WTC11 (cell line): Measurements from ENCODE around the gene RAD9A. TPM values are rescaled to one million over a fixed set of nuclear protein-coding genes. Genes with fewer than 3 reads are reported as not detected.

Experiments used
- ATAC-seq: fragments of 200-7000 bp; cut with Tn5 transposase; 2 replicates; pipeline ENCODE4 v1.10.0; 2021; ENCODE audit warnings: mild to moderate bottlenecking, moderate library complexity
- CTCF ChIA-PET: fragments of 300-600 bp; sonication (Branson Sonifier 250); formaldehyde crosslinking; loops from one replicate; lab custom pipeline; 2021; ENCODE audit warnings: antibody characterized with exemption; lab: Charles Lee
- POLR2A ChIA-PET: fragments of 350-600 bp; sonication (Branson Sonifier 250); formaldehyde crosslinking; loops from one replicate; lab custom pipeline; 2021; ENCODE audit warnings: antibody characterized with exemption; lab: Charles Lee
- DNase-seq: peaks from one replicate; pipeline ENCODE4 v3.0.0; 2021; ENCODE audit warnings: low spot score
- H3K27ac Mint-ChIP-seq: 2 replicates; pipeline ENCODE4 v1.8.0; 2021; ENCODE audit warnings: mixed read lengths
- H3K27me3 Mint-ChIP-seq: 2 replicates; pipeline ENCODE4 v1.8.0; 2021; ENCODE audit warnings: low read depth, mild to moderate bottlenecking, moderate library complexity, mixed read lengths
- H3K36me3 Mint-ChIP-seq: 2 replicates; pipeline ENCODE4 v1.8.0; 2021; ENCODE audit warnings: mixed read lengths
- H3K4me1 Mint-ChIP-seq: 2 replicates; pipeline ENCODE4 v1.8.0; 2022; ENCODE audit warnings: mixed read lengths
- H3K4me3 Mint-ChIP-seq: 2 replicates; pipeline ENCODE4 v1.8.0; 2021; ENCODE audit warnings: mild to moderate bottlenecking, moderate library complexity, mixed read lengths
- H3K9me3 Mint-ChIP-seq: 2 replicates; pipeline ENCODE4 v1.8.0; 2021; ENCODE audit warnings: mixed read lengths
- ATF6 ChIP-seq: sonication (generic); formaldehyde crosslinking; IDR thresholded peaks from 2 replicates; pipeline ENCODE4 v1.8.1; 2023; ENCODE audit warnings: mild to moderate bottlenecking, missing genetic modification reagents
- E2F5 ChIP-seq: sonication (generic); formaldehyde crosslinking; IDR thresholded peaks from 2 replicates; pipeline ENCODE4 v1.8.1; 2022; ENCODE audit warnings: mild to moderate bottlenecking, moderate library complexity, missing genetic modification reagents
- EMX1 ChIP-seq: fragments of 250-450 bp; sonication (Bioruptor Pico); IDR thresholded peaks from 2 replicates; pipeline ENCODE4 v1.8.0; 2021; ENCODE audit warnings: mild to moderate bottlenecking
- ERG ChIP-seq: fragments of 250-450 bp; sonication (Bioruptor Pico); IDR thresholded peaks from 2 replicates; pipeline ENCODE4 v1.8.0; 2021; ENCODE audit warnings: mild to moderate bottlenecking
- ETV6 ChIP-seq: sonication (generic); formaldehyde crosslinking; IDR thresholded peaks from 2 replicates; pipeline ENCODE4 v1.8.1; 2022; ENCODE audit warnings: mild to moderate bottlenecking, missing genetic modification reagents
- IRF1 ChIP-seq: sonication (generic); formaldehyde crosslinking; IDR thresholded peaks from 2 replicates; pipeline ENCODE4 v1.8.0; 2023; ENCODE audit warnings: missing genetic modification reagents
- MXD4 ChIP-seq: fragments of 250-450 bp; sonication (Bioruptor Pico); IDR thresholded peaks from 2 replicates; pipeline ENCODE4 v1.8.0; 2021; ENCODE audit warnings: mild to moderate bottlenecking, moderate library complexity, borderline replicate concordance
- MYBL2 ChIP-seq: sonication (generic); formaldehyde crosslinking; IDR thresholded peaks from 2 replicates; pipeline ENCODE4 v1.8.1; 2023; ENCODE audit warnings: mild to moderate bottlenecking, moderate library complexity, missing genetic modification reagents
- NR3C1 ChIP-seq: sonication (generic); formaldehyde crosslinking; conservative IDR thresholded peaks from 2 replicates; pipeline ENCODE4 v1.8.1; 2023; ENCODE audit warnings: low read depth, mild to moderate bottlenecking, missing genetic modification reagents
- OVOL2 ChIP-seq: fragments of 250-450 bp; sonication (Bioruptor Pico); IDR thresholded peaks from 2 replicates; pipeline ENCODE4 v1.9.0; 2021; ENCODE audit warnings: mild to moderate bottlenecking, borderline replicate concordance
- RELA ChIP-seq: sonication (generic); formaldehyde crosslinking; IDR thresholded peaks from 2 replicates; pipeline ENCODE4 v1.8.1; 2022; ENCODE audit warnings: missing genetic modification reagents, mild to moderate bottlenecking, borderline replicate concordance
- RORB ChIP-seq: fragments of 250-450 bp; sonication (Bioruptor Pico); IDR thresholded peaks from 2 replicates; pipeline ENCODE4 v1.9.0; 2021; ENCODE audit warnings: mild to moderate bottlenecking
- SMAD3 ChIP-seq: sonication (generic); formaldehyde crosslinking; IDR thresholded peaks from 2 replicates; pipeline ENCODE4 v1.8.0; 2022; ENCODE audit warnings: missing genetic modification reagents, mild to moderate bottlenecking, borderline replicate concordance
- SMAD4 ChIP-seq: sonication (generic); formaldehyde crosslinking; IDR thresholded peaks from 2 replicates; pipeline ENCODE4 v1.8.0; 2022; ENCODE audit warnings: mild to moderate bottlenecking, missing genetic modification reagents
- SP1 ChIP-seq: sonication (generic); formaldehyde crosslinking; conservative IDR thresholded peaks from 2 replicates; pipeline ENCODE4 v1.8.1; 2022; ENCODE audit warnings: missing genetic modification reagents
- ZNF121 ChIP-seq: sonication (generic); formaldehyde crosslinking; IDR thresholded peaks from 2 replicates; pipeline ENCODE4 v1.8.0; 2023; ENCODE audit warnings: missing genetic modification reagents
- ZNF138 ChIP-seq: sonication (generic); formaldehyde crosslinking; conservative IDR thresholded peaks from 2 replicates; pipeline ENCODE4 v1.8.1; 2022; ENCODE audit warnings: mild to moderate bottlenecking, moderate library complexity, missing genetic modification reagents
- ZNF263 ChIP-seq: sonication (generic); formaldehyde crosslinking; IDR thresholded peaks from 2 replicates; pipeline ENCODE4 v1.8.1; 2022; ENCODE audit warnings: low read depth, mild to moderate bottlenecking, moderate library complexity, missing genetic modification reagents
- ZNF416 ChIP-seq: fragments of 250-450 bp; sonication (Bioruptor Pico); IDR thresholded peaks from 2 replicates; pipeline ENCODE4 v1.9.0; 2021; ENCODE audit warnings: mild to moderate bottlenecking, inconsistent platforms
- ZNF423 ChIP-seq: fragments of 250-450 bp; sonication (Bioruptor Pico); IDR thresholded peaks from 2 replicates; pipeline ENCODE4 v2.1.2; 2022; ENCODE audit warnings: mild to moderate bottlenecking, moderate library complexity
- ZNF532 ChIP-seq: fragments of 250-450 bp; sonication (Bioruptor Pico); IDR thresholded peaks from 2 replicates; pipeline ENCODE4 v1.9.0; 2021; ENCODE audit warnings: mild to moderate bottlenecking, borderline replicate concordance
- total RNA-seq: library from RNA; stranded (reverse); gene quantifications from 3 replicates; pipeline ENCODE4 v1.2.3, GENCODE V29; 2021
- TF ChIP-seq, protein P1 (sequence below): sonication (generic); formaldehyde crosslinking; IDR thresholded peaks from 2 replicates; pipeline ENCODE4 v1.8.1; 2022; ENCODE audit warnings: missing genetic modification reagents, borderline replicate concordance
- TF ChIP-seq, protein P2 (sequence below): sonication (generic); formaldehyde crosslinking; IDR thresholded peaks from 2 replicates; pipeline ENCODE4 v1.8.1; 2023; ENCODE audit warnings: mild to moderate bottlenecking, missing genetic modification reagents
- TF ChIP-seq, protein P3 (sequence below): fragments of 250-450 bp; sonication (Bioruptor Pico); IDR thresholded peaks from 2 replicates; pipeline ENCODE4 v1.9.0; 2021; ENCODE audit warnings: moderate library complexity, mild to moderate bottlenecking, inconsistent platforms, borderline replicate concordance

Gene RAD9A
- total RNA-seq, 1 experiment from 2014 or later, result 45.5 TPM

DNA sequence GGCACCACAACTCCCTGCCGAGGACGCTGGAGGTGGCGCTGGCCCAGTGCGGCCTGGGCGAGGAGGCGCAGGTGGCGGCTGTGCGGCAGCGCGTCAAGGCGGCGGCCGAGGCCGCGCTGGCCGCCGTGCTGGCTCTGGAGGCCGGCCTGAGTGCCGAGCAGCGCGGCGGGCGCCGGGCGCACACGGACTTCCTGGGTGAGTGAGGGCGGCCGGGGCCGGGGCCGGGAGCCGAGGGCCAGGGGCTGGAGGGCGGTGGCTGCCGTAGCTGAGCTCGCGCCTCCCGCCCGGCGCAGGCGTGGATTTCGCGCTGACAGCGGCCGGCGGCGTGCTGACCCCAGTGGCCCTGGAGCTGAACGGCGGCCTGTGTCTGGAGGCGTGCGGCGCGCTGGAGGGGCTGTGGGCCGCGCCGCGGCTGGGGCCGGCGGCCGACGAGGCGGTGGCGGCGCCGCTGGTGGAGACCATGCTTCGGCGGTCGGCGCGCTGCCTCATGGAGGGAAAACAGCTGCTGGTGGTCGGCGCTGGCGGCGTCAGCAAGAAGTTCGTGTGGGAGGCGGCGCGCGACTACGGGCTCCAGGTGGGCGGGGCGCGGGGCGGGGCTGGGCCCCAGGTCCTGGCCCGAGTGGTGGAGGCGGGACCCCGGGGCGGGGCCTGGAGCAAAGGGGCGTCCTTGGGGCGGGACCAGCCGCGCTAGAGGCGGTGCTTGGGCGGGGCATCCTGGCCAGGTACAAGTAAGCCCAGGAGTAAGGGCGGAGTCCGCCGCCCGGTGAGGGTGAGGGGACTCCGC lies 29.1 kb downstream of the RAD9A start:
- ChIA-PET POLR2A (interaction anchor here (0.8 to 2.5 kb wide), 6 partner anchors 14 to 48 kb away, joined by 3 to 11 read pairs (median 4); partner anchors contain the start of genes PPP1CA, RAD9A and TMEM134), CTCF (interaction anchor here (0.6 to 4.1 kb wide), 10 partner anchors 18 to 209 kb away, joined by 3 to 45 read pairs (median 5); partner anchors contain the start of genes CLCF1, NUDT8, PPP1CA and TBC1D10C)
- Mint-ChIP-seq H3K9me3 (no peaks in the 10 kb centered on the region), H3K36me3 (no peaks in the 10 kb centered on the region), H3K27me3 (peaks cover 6% of the 10 kb centered on the region; the same call in 1 of the 2 replicates), H3K4me3 (peak overlapping the region; percentile 63), H3K4me1 (peaks cover 19% of the 10 kb centered on the region), H3K27ac (peak overlapping the region; percentile 77)
- ATAC-seq, result peak; percentile 96
- peak; percentile 99 for DNase-seq
- TF ChIP-seq, protein P1, sequence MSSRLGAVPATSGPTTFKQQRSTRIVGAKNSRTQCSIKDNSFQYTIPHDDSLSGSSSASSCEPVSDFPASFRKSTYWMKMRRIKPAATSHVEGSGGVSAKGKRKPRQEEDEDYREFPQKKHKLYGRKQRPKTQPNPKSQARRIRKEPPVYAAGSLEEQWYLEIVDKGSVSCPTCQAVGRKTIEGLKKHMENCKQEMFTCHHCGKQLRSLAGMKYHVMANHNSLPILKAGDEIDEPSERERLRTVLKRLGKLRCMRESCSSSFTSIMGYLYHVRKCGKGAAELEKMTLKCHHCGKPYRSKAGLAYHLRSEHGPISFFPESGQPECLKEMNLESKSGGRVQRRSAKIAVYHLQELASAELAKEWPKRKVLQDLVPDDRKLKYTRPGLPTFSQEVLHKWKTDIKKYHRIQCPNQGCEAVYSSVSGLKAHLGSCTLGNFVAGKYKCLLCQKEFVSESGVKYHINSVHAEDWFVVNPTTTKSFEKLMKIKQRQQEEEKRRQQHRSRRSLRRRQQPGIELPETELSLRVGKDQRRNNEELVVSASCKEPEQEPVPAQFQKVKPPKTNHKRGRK (CRISPR knock-in tag), result no peak
- TF ChIP-seq ZNF121 (CRISPR knock-in tag), result peak; percentile 83
- TF ChIP-seq MYBL2 (CRISPR knock-in tag), result no peak
- no peak for TF ChIP-seq ZNF423 (CRISPR knock-in tag)
- no peak for TF ChIP-seq EMX1 (CRISPR knock-in tag)
- no peak for TF ChIP-seq ZNF263 (CRISPR knock-in tag)
- TF ChIP-seq ETV6 (CRISPR knock-in tag), result peak; percentile 89; the same call in 1 of the 2 replicates
- TF ChIP-seq ZNF138, result no peak
- TF ChIP-seq, protein P2, sequence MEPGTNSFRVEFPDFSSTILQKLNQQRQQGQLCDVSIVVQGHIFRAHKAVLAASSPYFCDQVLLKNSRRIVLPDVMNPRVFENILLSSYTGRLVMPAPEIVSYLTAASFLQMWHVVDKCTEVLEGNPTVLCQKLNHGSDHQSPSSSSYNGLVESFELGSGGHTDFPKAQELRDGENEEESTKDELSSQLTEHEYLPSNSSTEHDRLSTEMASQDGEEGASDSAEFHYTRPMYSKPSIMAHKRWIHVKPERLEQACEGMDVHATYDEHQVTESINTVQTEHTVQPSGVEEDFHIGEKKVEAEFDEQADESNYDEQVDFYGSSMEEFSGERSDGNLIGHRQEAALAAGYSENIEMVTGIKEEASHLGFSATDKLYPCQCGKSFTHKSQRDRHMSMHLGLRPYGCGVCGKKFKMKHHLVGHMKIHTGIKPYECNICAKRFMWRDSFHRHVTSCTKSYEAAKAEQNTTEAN (CRISPR knock-in tag), result no peak
- no peak for TF ChIP-seq RORB (CRISPR knock-in tag)
- 0 out of 2 replicates have a peak, but pooled peaks have one; percentile 45 for TF ChIP-seq SMAD3 (CRISPR knock-in tag)
- no peak for TF ChIP-seq IRF1 (CRISPR knock-in tag)
- TF ChIP-seq ZNF416 (CRISPR knock-in tag), result no peak
- no peak for TF ChIP-seq OVOL2
- TF ChIP-seq ZNF532 (CRISPR knock-in tag), result no peak
- TF ChIP-seq SMAD4 (CRISPR knock-in tag), result no peak
- no peak for TF ChIP-seq ERG (CRISPR knock-in tag)
- TF ChIP-seq NR3C1 (CRISPR knock-in tag), result peak; percentile 85; the same call in 1 of the 2 replicates
- TF ChIP-seq MXD4 (CRISPR knock-in tag), result no peak
- TF ChIP-seq SP1 (CRISPR knock-in tag), result peak; percentile 78
- peak; percentile 92 for TF ChIP-seq E2F5 (CRISPR knock-in tag)
- no peak for TF ChIP-seq ATF6 (CRISPR knock-in tag)
- TF ChIP-seq RELA (CRISPR knock-in tag), result peak; percentile 30; the same call in 1 of the 2 replicates
- TF ChIP-seq, protein P3, sequence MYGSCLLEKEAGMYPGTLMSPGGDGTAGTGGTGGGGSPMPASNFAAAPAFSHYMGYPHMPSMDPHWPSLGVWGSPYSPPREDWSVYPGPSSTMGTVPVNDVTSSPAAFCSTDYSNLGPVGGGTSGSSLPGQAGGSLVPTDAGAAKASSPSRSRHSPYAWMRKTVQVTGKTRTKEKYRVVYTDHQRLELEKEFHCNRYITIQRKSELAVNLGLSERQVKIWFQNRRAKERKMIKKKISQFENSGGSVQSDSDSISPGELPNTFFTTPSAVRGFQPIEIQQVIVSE (CRISPR knock-in tag), result no peak
